PC-9 (cell line): ENCODE data around the gene ASGR2.

Experiments used
- CTCF ChIP-seq: fragments of 200-600 bp; sonication (generic); conservative IDR thresholded peaks from 2 replicates; pipeline ENCODE4 v1.6.1; 2017; ENCODE audit warnings: mixed run types, antibody characterized with exemption, mild to moderate bottlenecking, moderate library complexity
- EZH2 ChIP-seq: fragments of 200-600 bp; sonication (generic); IDR thresholded peaks from 2 replicates; pipeline ENCODE4 v1.8.0; 2017; ENCODE audit warnings: antibody characterized with exemption, low read depth

GRCh38 chr17:7122381-7122780 lies 7.8 kb upstream of the ASGR2 start:
- TF ChIP-seq CTCF (no peak), EZH2 (no peak)
